A549 (cell line): ENCODE results near the gene TMEM191C. TPM values are rescaled to one million over a fixed set of nuclear protein-coding genes. Genes with fewer than 3 reads are reported as not detected.

Experiments
- ATAC-seq, 2 experiments: fragments of 200-7000 bp in 1 of 2; fragments of >200 bp in 1 of 2; cut with Nextera tagmentation in 1 of 2; cut with Tn5 transposase in 1 of 2; 3 replicates each; pipeline versions ENCODE4 v1.8.0 to v1.9.1; 2018 to 2020; ENCODE audit warnings: mild to moderate bottlenecking in 1 of 2, moderate library complexity in 1 of 2
- CTCF ChIA-PET: fragments of 300-600 bp; sonication (Branson Sonifier 250); formaldehyde crosslinking; extraction: SDS; loops from one replicate; lab custom pipeline; 2021; ENCODE audit warnings: antibody characterized with exemption, inconsistent platforms; lab: Yijun Ruan, JAX
- POLR2A ChIA-PET: fragments of 350-600 bp; formaldehyde crosslinking; extraction: SDS; loops from one replicate; lab custom pipeline; 2021; ENCODE audit warnings: antibody characterized with exemption, inconsistent platforms; lab: Yijun Ruan, JAX
- DNase-seq, 2 experiments: peaks; one replicate each; pipeline versions ENCODE4 v3.0.0 to v3.0.0-alpha.2; 2011 to 2016; ENCODE audit warnings: low read depth in 1 of 2, low spot score in 1 of 2
- FAIRE-seq: peaks from 2 replicates; lab custom pipeline; 2011; peaks lifted over from hg19 to GRCh38; lab: Jason Lieb, UNC
- H3K27ac ChIP-seq, 2 experiments: fragments of >200 bp; sonication (Bioruptor Twin); formaldehyde crosslinking; 3 replicates each; pipeline ENCODE4 v1.5.1; 2016 to 2017
- H3K4me1 ChIP-seq: fragments of >200 bp; sonication (Bioruptor Twin); formaldehyde crosslinking; 3 replicates; pipeline ENCODE4 v1.6.1; 2016
- H3K4me2 ChIP-seq: fragments of >200 bp; sonication (Bioruptor Twin); formaldehyde crosslinking; 3 replicates; pipeline ENCODE4 v1.6.1; 2016
- H3K4me3 ChIP-seq: fragments of >200 bp; sonication (Bioruptor Twin); formaldehyde crosslinking; 3 replicates; pipeline ENCODE4 v1.5.1; 2016
- H3K9me3 ChIP-seq: fragments of >200 bp; sonication (Bioruptor Twin); formaldehyde crosslinking; 3 replicates; pipeline ENCODE4 v1.6.1; 2016
- BCL3 ChIP-seq: fragments of >200 bp; sonication (Bioruptor Twin); formaldehyde crosslinking; IDR thresholded peaks from 3 replicates; pipeline ENCODE4 v1.6.1; 2016
- BHLHE40 ChIP-seq: IDR thresholded peaks from 2 replicates; pipeline ENCODE4 v1.6.1; 2012; ENCODE audit warnings: low read depth, low read length, inconsistent platforms
- CEBPB ChIP-seq, 2 experiments: fragments of >200 bp in 1 of 2; sonication (Bioruptor Twin) in 1 of 2; formaldehyde crosslinking in 1 of 2; IDR thresholded peaks; 2 replicates each; pipeline ENCODE4 v1.6.1; 2012 to 2016
- CHD2 ChIP-seq: fragments of 150-350 bp; IDR thresholded peaks from 2 replicates; pipeline ENCODE4 v1.6.1; 2014; ENCODE audit warnings: low read length; ENCODE audit not compliant: partially characterized antibody
- E2F6 ChIP-seq: IDR thresholded peaks from 2 replicates; pipeline ENCODE4 v1.6.1; 2012; ENCODE audit warnings: low read depth, borderline replicate concordance
- GATA3 ChIP-seq: IDR thresholded peaks from 2 replicates; pipeline ENCODE4 v1.6.1; 2012; ENCODE audit warnings: borderline replicate concordance
- HES2 ChIP-seq: fragments of >200 bp; sonication (Bioruptor Twin); formaldehyde crosslinking; IDR thresholded peaks from 2 replicates; pipeline ENCODE4 v1.6.1; 2016
- HOXA7 ChIP-seq: fragments of 250-450 bp; sonication (Bioruptor Pico); IDR thresholded peaks from 2 replicates; pipeline ENCODE4 v1.5.0; 2020; ENCODE audit warnings: mild to moderate bottlenecking, moderate library complexity
- HOXB5 ChIP-seq: fragments of 250-450 bp; sonication (Bioruptor Pico); IDR thresholded peaks from 2 replicates; pipeline ENCODE4 v1.5.0; 2020; ENCODE audit warnings: mild to moderate bottlenecking, moderate library complexity
- JUNB ChIP-seq: fragments of >200 bp; sonication (Bioruptor Twin); formaldehyde crosslinking; IDR thresholded peaks from 2 replicates; pipeline ENCODE4 v1.6.1; 2016
- KDM1A ChIP-seq: fragments of 200-600 bp; sonication (generic); IDR thresholded peaks from 2 replicates; pipeline ENCODE4 v1.6.1; 2016; ENCODE audit warnings: low read depth, mild to moderate bottlenecking
- NFE2L2 ChIP-seq: fragments of 150-350 bp; conservative IDR thresholded peaks from 2 replicates; pipeline ENCODE4 v1.6.1; 2014; ENCODE audit warnings: low read length
- NPAS2 ChIP-seq: fragments of 250-450 bp; sonication (Bioruptor Pico); IDR thresholded peaks from 2 replicates; pipeline ENCODE4 v1.8.0; 2022; ENCODE audit warnings: mild to moderate bottlenecking, moderate library complexity, borderline replicate concordance
- POLR2AphosphoS2 ChIP-seq: conservative IDR thresholded peaks from 2 replicates; pipeline ENCODE4 v1.6.1; 2012; ENCODE audit warnings: low read length, improper control_type of control experiment, inconsistent platforms
- RAD21 ChIP-seq, 2 experiments: fragments of >200 bp in 1 of 2; sonication (Bioruptor Twin) in 1 of 2; formaldehyde crosslinking in 1 of 2; IDR thresholded peaks in 1 of 2; conservative IDR thresholded peaks in 1 of 2; 2 replicates in 1 of 2; 3 replicates in 1 of 2; pipeline ENCODE4 v1.6.1; 2012 to 2018; ENCODE audit warnings: inconsistent platforms in 1 of 2
- RFX5 ChIP-seq: fragments of 450-650 bp; IDR thresholded peaks from 2 replicates; pipeline ENCODE4 v1.7.1; 2014; ENCODE audit warnings: antibody characterized with exemption, mild to moderate bottlenecking, moderate library complexity
- RNF2 ChIP-seq: fragments of 200-600 bp; sonication (generic); IDR thresholded peaks from 2 replicates; pipeline ENCODE4 v1.6.1; 2016; ENCODE audit warnings: low read depth, mild to moderate bottlenecking, antibody characterized with exemption, moderate library complexity, borderline replicate concordance
- SREBF2 ChIP-seq: fragments of 450-650 bp; IDR thresholded peaks from 2 replicates; pipeline ENCODE4 v1.6.1; 2014; ENCODE audit warnings: mild to moderate bottlenecking, moderate library complexity
- TFCP2L1 ChIP-seq: fragments of 250-450 bp; sonication (Bioruptor Pico); IDR thresholded peaks from 2 replicates; pipeline ENCODE4 v1.5.0; 2021; ENCODE audit warnings: mild to moderate bottlenecking
- TP53 ChIP-seq: fragments of 250-450 bp; sonication (Bioruptor Pico); IDR thresholded peaks from 2 replicates; pipeline ENCODE4 v1.5.0; 2021; ENCODE audit warnings: mild to moderate bottlenecking, moderate library complexity
- ZC3H11A ChIP-seq: fragments of 450-650 bp; IDR thresholded peaks from 2 replicates; pipeline ENCODE4 v1.6.1; 2014; ENCODE audit warnings: antibody characterized with exemption, mild to moderate bottlenecking
- WGBS: methylation state at CpG from one replicate; pipeline ENCODE4 v1.1.6; 2017; ENCODE audit errors: missing lambda C conversion rate; 5-methylcytosine and 5-hydroxymethylcytosine counted together
- polyA plus RNA-seq, 4 experiments: library from polyadenylated mRNA; depleted of rRNA in 3 of 4; stranded (reverse); fragments of >200 nt; fragmentation: RNase III in 1 of 4; extraction: RNeasy Plus Mini Kit Qiagen cat#74134 plus additional on column Dnase treatment in 1 of 4; gene quantifications; 2 replicates in 3 of 4; 3 replicates in 1 of 4; pipeline ENCODE4 v1.2.3, GENCODE V29; 2011 to 2017

TMEM191C gene
- polyA plus RNA-seq, 2 of the 4 experiments (the other 2 are of a cell fraction), result 0.57 to 0.58 TPM

GRCh38 chr22:21446827-21447690, 20.1 kb upstream of the TMEM191C start (continued):
- TF ChIP-seq RAD21 (conservative IDR thresholded peaks at IDR 0.05 in 1 of 2, IDR thresholded peaks at IDR 0.05 in 1 of 2), result no peak

- no peak overlapping the region for H3K27ac ChIP-seq
- FAIRE-seq, result no peak
- H3K4me3 ChIP-seq, result no peak overlapping the region
- H3K4me1 ChIP-seq, result no peaks in the 10 kb centered on the region
- TF ChIP-seq BHLHE40, result no peak
- TF ChIP-seq GATA3, result no peak
- no peak for TF ChIP-seq NPAS2 (CRISPR knock-in tag)
- TF ChIP-seq ZC3H11A, result no peak
- no peak for TF ChIP-seq TP53 (CRISPR knock-in tag)
- no peak for TF ChIP-seq HOXB5 (CRISPR knock-in tag)
- TF ChIP-seq BCL3, result no peak
- TF ChIP-seq TFCP2L1 (CRISPR knock-in tag), result no peak
- no peak for TF ChIP-seq E2F6
- TF ChIP-seq CEBPB (IDR thresholded peaks at IDR 0.05), result no peak
- TF ChIP-seq SREBF2, result no peak
- no peak for TF ChIP-seq RNF2
- no peak for TF ChIP-seq NFE2L2
- no peak for TF ChIP-seq HES2
- TF ChIP-seq POLR2AphosphoS2, result no peak
- no peak for TF ChIP-seq KDM1A
- TF ChIP-seq, all 56 proteins: peak for 0
- ChIA-PET POLR2A (no interaction called here), CTCF (no interaction called here)
- 89% methylated on average over 14 of the region's 22 CpGs for WGBS
- DNase-seq (peak in 1 of 2 experiments; percentile 30), ATAC-seq (peak; percentile 31 to 76; a peak in 3 of 6 replicates)
- Histone ChIP-seq H3K9me3 (no peaks in the 10 kb centered on the region), H3K4me2 (no peak overlapping the region)
These were observed 19.3 kb upstream of the TMEM191C start for GRCh38 chr22:21447694-21448402.

GRCh38 chr22:21448627-21449416, 18.4 kb upstream of the TMEM191C start:
- no peaks in the 10 kb centered on the region for H3K4me1 ChIP-seq
- DNase-seq (no peak), FAIRE-seq (no peak), ATAC-seq (no peak)
- ChIA-PET POLR2A (no interaction called here), CTCF (no interaction called here)
- TF ChIP-seq NPAS2 (CRISPR knock-in tag) (no peak), GATA3 (no peak), JUNB (no peak), HOXA7 (CRISPR knock-in tag) (no peak), CHD2 (no peak), RFX5 (no peak)
- no peak overlapping the region for H3K4me2 ChIP-seq
- WGBS, result 88% methylated on average over 23 of the region's 23 CpGs
- no peaks in the 10 kb centered on the region for H3K9me3 ChIP-seq
- H3K4me3 ChIP-seq, result no peak overlapping the region
- H3K27ac ChIP-seq, result no peak overlapping the region
